Peyer's patch (tissue), 4 donors: ENCODE results near the gene ZNF135.

Experiments
- CTCF ChIP-seq, 6 experiments: fragments of 450-650 bp in 4 of 6; fragments of 200-600 bp in 2 of 6; sonication (generic) in 1 of 6; IDR thresholded peaks; one replicate each; pipeline ENCODE4 v1.5.1; 2017 to 2019; ENCODE audit warnings: antibody characterized with exemption in 6 of 6, mild to moderate bottlenecking in 3 of 6, moderate library complexity in 1 of 6
- POLR2A ChIP-seq, 2 donors: fragments of 450-650 bp; IDR thresholded peaks; one replicate each; pipeline ENCODE4 v1.5.1; 2017; ENCODE audit warnings: antibody characterized with exemption in 2 of 2, mild to moderate bottlenecking in 2 of 2, moderate library complexity in 2 of 2

GRCh38 chr19:58059671-58060078 lies 593 bp downstream of the ZNF135 start:
- TF ChIP-seq POLR2A (IDR thresholded peaks at IDR 0.05) (no peak), CTCF (IDR thresholded peaks at IDR 0.05) (no peak)
